ENCODE results near the gene MLLT10.
A peak's percentile ranks its signal among the peaks of the same experiment; 100 is the strongest.

The MLLT10 gene

GRCh38 chr10:21737106-21737505 is 203.1 kb downstream of the MLLT10 start:
- no peak for TF ChIP-seq CTCF (conservative IDR thresholded peaks at IDR 0.05; ENCODE audit: low read depth, low read length)
- DNase-seq (ENCODE audit: low read depth) = no peak
- H3K4me3 ChIP-seq (ENCODE audit: low read depth, low read length) = no peak overlapping the region

GRCh38 chr10:21740989-21741388 is 207.0 kb downstream of the MLLT10 start:
- DNase-seq (ENCODE audit: low read depth) = peak; percentile 31
- TF ChIP-seq CTCF (conservative IDR thresholded peaks at IDR 0.05; ENCODE audit: low read depth, low read length) = no peak
- H3K4me3 ChIP-seq (ENCODE audit: low read depth, low read length) = no peak overlapping the region

- no peak for TF ChIP-seq CTCF (conservative IDR thresholded peaks at IDR 0.05; ENCODE audit: low read depth, low read length)
- DNase-seq (ENCODE audit: low read depth) = no peak
- no peak overlapping the region for H3K4me3 ChIP-seq (ENCODE audit: low read depth, low read length)
Measured at GRCh38 chr10:21742740-21743412, 208.8 kb downstream of the MLLT10 start.

- no peak for TF ChIP-seq CTCF (conservative IDR thresholded peaks at IDR 0.05; ENCODE audit: low read depth, low read length)
- no peak for DNase-seq (ENCODE audit: low read depth)
- H3K4me3 ChIP-seq (ENCODE audit: low read depth, low read length) = no peak overlapping the region
Measured at GRCh38 chr10:21744223-21744622, 210.2 kb downstream of the MLLT10 start.

GRCh38 chr10:21746118-21746517 is 212.1 kb downstream of the MLLT10 start:
- DNase-seq (ENCODE audit: low read depth) = no peak
- H3K4me3 ChIP-seq (ENCODE audit: low read depth, low read length) = no peak overlapping the region
- no peak for TF ChIP-seq CTCF (conservative IDR thresholded peaks at IDR 0.05; ENCODE audit: low read depth, low read length)

- no peak overlapping the region for H3K4me3 ChIP-seq (ENCODE audit: low read depth, low read length)
- DNase-seq (ENCODE audit: low read depth) = no peak
- no peak for TF ChIP-seq CTCF (conservative IDR thresholded peaks at IDR 0.05; ENCODE audit: low read depth, low read length)
Measured at GRCh38 chr10:21747809-21748208, 213.8 kb downstream of the MLLT10 start.

- H3K4me3 ChIP-seq (ENCODE audit: low read depth, low read length) = no peak overlapping the region
- no peak for DNase-seq (ENCODE audit: low read depth)
- no peak for TF ChIP-seq CTCF (conservative IDR thresholded peaks at IDR 0.05; ENCODE audit: low read depth, low read length)
Measured at GRCh38 chr10:21749788-21750187, 215.8 kb downstream of the MLLT10 start.

Data from choroid plexus epithelial cell (primary cell).